ENCODE results near the gene TNNI3K. TPM values are rescaled to one million over a fixed set of nuclear protein-coding genes. Genes with fewer than 3 reads are reported as not detected.

TNNI3K gene
- total RNA-seq, 1 donor from 2014 or later, result not detected

GRCh38 chr1:74545821-74546220, 310.6 kb downstream of the TNNI3K start:
- ATAC-seq, result no peak
- DNase-seq (ENCODE audit: low spot score), result no peak

- ATAC-seq (no peak), DNase-seq (ENCODE audit: low spot score) (no peak)
These were observed 314.0 kb downstream of the TNNI3K start for GRCh38 chr1:74548961-74549750.

GRCh38 chr1:74549932-74550331, 314.7 kb downstream of the TNNI3K start:
- DNase-seq (ENCODE audit: low spot score) (no peak), ATAC-seq (no peak)

- DNase-seq (ENCODE audit: low spot score), result no peak
- ATAC-seq, result no peak
These were observed 335.8 kb downstream of the TNNI3K start for GRCh38 chr1:74570797-74571492.

GRCh38 chr1:74571493-74571800, 336.3 kb downstream of the TNNI3K start:
- no peak for ATAC-seq

GRCh38 chr1:74571891-74572290, 336.7 kb downstream of the TNNI3K start:
- no peak for DNase-seq (ENCODE audit: low spot score)
- no peak for ATAC-seq

More at GRCh38 chr1:74571493-74571800, 336.3 kb downstream of the TNNI3K start:
- DNase-seq (ENCODE audit: low spot score), result no peak

GRCh38 chr1:74578101-74578500, 342.9 kb downstream of the TNNI3K start:
- ATAC-seq, result no peak

GRCh38 chr1:74579425-74579824, 344.2 kb downstream of the TNNI3K start:
- DNase-seq (ENCODE audit: low spot score), result no peak
- no peak for ATAC-seq

More at GRCh38 chr1:74578101-74578500, 342.9 kb downstream of the TNNI3K start:
- no peak for DNase-seq (ENCODE audit: low spot score)

GRCh38 chr1:74583397-74583796, 348.2 kb downstream of the TNNI3K start:
- no peak for ATAC-seq
- DNase-seq (ENCODE audit: low spot score), result no peak

GRCh38 chr1:74584185-74584584, 349.0 kb downstream of the TNNI3K start:
- ATAC-seq (peak; percentile 59), DNase-seq (ENCODE audit: low spot score) (no peak)

- DNase-seq (ENCODE audit: low spot score) (no peak), ATAC-seq (peak; percentile 60)
These were observed 351.2 kb downstream of the TNNI3K start for GRCh38 chr1:74586253-74586897.

- ATAC-seq (peak; percentile 76), DNase-seq (ENCODE audit: low spot score) (no peak)
These were observed 352.7 kb downstream of the TNNI3K start for GRCh38 chr1:74587888-74588287.

- ATAC-seq, result no peak
These were observed 355.1 kb downstream of the TNNI3K start for GRCh38 chr1:74590288-74590687.

GRCh38 chr1:74591949-74592348, 356.8 kb downstream of the TNNI3K start:
- DNase-seq (ENCODE audit: low spot score) (no peak), ATAC-seq (no peak)

More at GRCh38 chr1:74590288-74590687, 355.1 kb downstream of the TNNI3K start:
- no peak for DNase-seq (ENCODE audit: low spot score)

- ATAC-seq (peak; percentile 62), DNase-seq (ENCODE audit: low spot score) (peak; percentile 77)
These were observed 357.6 kb downstream of the TNNI3K start for GRCh38 chr1:74592580-74593355.

Other genes starting within 250 kb of the TNNI3K start
- 0.30 TPM for gene LRRIQ3, start 37.2 kb upstream of the TNNI3K start, total RNA-seq
- 7.5 TPM for gene FPGT, start 37.1 kb upstream of the TNNI3K start, total RNA-seq